HepG2 (cell line): ENCODE data around the gene ATP11C. TPM values are rescaled to one million over a fixed set of nuclear protein-coding genes. Genes with fewer than 3 reads are reported as not detected.

Experiments
- ATAC-seq: fragments of 200-7000 bp; cut with Tn5 transposase; 3 replicates; pipeline ENCODE4 v1.9.1; 2020; ENCODE audit warnings: mild to moderate bottlenecking, moderate library complexity
- BruUV-seq: library from RNA; stranded (reverse); fragments of 400-500 nt; replicated peaks from 2 replicates; lab custom pipeline; 2021; lab: Mats Ljungman, UMichigan
- CTCF ChIA-PET: fragments of 300-600 bp; formaldehyde crosslinking; extraction: SDS; loops from one replicate; lab custom pipeline; 2021; ENCODE audit warnings: low total read pairs, inconsistent platforms, low intra/inter-chr PET ratio; lab: Yijun Ruan, JAX
- POLR2A ChIA-PET: fragments of 350-600 bp; sonication (Branson Sonifier 250); formaldehyde crosslinking; loops from one replicate; lab custom pipeline; 2020; ENCODE audit warnings: antibody characterized with exemption, inconsistent platforms; lab: Yijun Ruan, JAX
- DNase-seq: peaks from one replicate; pipeline ENCODE4 v3.0.0-alpha.2; 2015; ENCODE audit warnings: low spot score
- FAIRE-seq: peaks from 3 replicates; lab custom pipeline; 2011; peaks lifted over from hg19 to GRCh38; lab: Jason Lieb, UNC
- H2AFZ ChIP-seq: one replicate; pipeline ENCODE4 v1.6.1; 2011; ENCODE audit warnings: low read length, inconsistent platforms
- H3K27ac ChIP-seq: fragments of 300-600 bp; 3 replicates; pipeline ENCODE4 v1.8.0; 2011; ENCODE audit warnings: mixed run types, mild to moderate bottlenecking, mixed read lengths, low read length, inconsistent platforms; ENCODE audit not compliant: insufficient read depth; ENCODE audit errors: extremely low read length
- H3K27me3 ChIP-seq, 2 experiments: fragments of 200-600 bp in 1 of 2; 2 replicates in 1 of 2; 3 replicates in 1 of 2; pipeline versions ENCODE4 v1.6.0 to v1.8.0; 2011; ENCODE audit warnings: low read length in 2 of 2, mild to moderate bottlenecking in 2 of 2, moderate library complexity in 2 of 2, inconsistent platforms in 1 of 2; ENCODE audit not compliant: insufficient read depth in 2 of 2, control insufficient read depth in 1 of 2
- H3K36me3 ChIP-seq, 2 experiments: fragments of 200-600 bp in 1 of 2; replicated peaks in 1 of 2; 2 replicates in 1 of 2; 3 replicates in 1 of 2; pipeline versions ENCODE4 v1.5.1 to v1.8.0; 2011; ENCODE audit warnings: low read length in 2 of 2, inconsistent platforms in 1 of 2; ENCODE audit not compliant: insufficient read depth in 2 of 2, control insufficient read depth in 1 of 2
- H3K4me1 ChIP-seq: 2 replicates; pipeline ENCODE4 v1.5.1; 2012; ENCODE audit warnings: low read length, inconsistent platforms; ENCODE audit not compliant: insufficient read depth
- H3K4me2 ChIP-seq: 2 replicates; pipeline ENCODE4 v1.6.0; 2011; ENCODE audit warnings: low read depth, low read length, inconsistent platforms
- H3K4me3 ChIP-seq, 3 experiments: fragments of 200-600 bp in 1 of 3; sonication (generic), shearing (Covaris generic) in 1 of 3; replicated peaks in 1 of 3; 2 replicates each; pipeline ENCODE4 v1.5.1; 2011 to 2016; ENCODE audit warnings: low read length in 3 of 3, inconsistent platforms in 2 of 3, low read depth in 2 of 3, mild to moderate bottlenecking in 2 of 3, control low read depth in 1 of 3, mixed read lengths in 1 of 3; ENCODE audit not compliant: insufficient read depth in 1 of 3
- H3K79me2 ChIP-seq: one replicate; pipeline ENCODE4 v1.6.1; 2011; ENCODE audit warnings: low read length, inconsistent platforms; ENCODE audit not compliant: insufficient read depth
- H3K9ac ChIP-seq: 2 replicates; pipeline ENCODE4 v1.6.0; 2011; ENCODE audit warnings: mild to moderate bottlenecking, low read depth, low read length, inconsistent platforms; ENCODE audit not compliant: insufficient read depth
- H3K9me3 ChIP-seq: 2 replicates; pipeline ENCODE4 v1.5.1; 2012; ENCODE audit warnings: mild to moderate bottlenecking, low read length
- H4K20me1 ChIP-seq: 2 replicates; pipeline ENCODE4 v1.6.0; 2011; ENCODE audit warnings: inconsistent platforms, mild to moderate bottlenecking, low read length, moderate library complexity; ENCODE audit not compliant: insufficient read depth
- HNRNPLL ChIP-seq: fragments of 200-400 bp; formaldehyde crosslinking; IDR thresholded peaks from 2 replicates; pipeline ENCODE4 v1.6.1; 2017; ENCODE audit warnings: mild to moderate bottlenecking, low read depth, low read length; ENCODE audit not compliant: poor library complexity, severe bottlenecking
- MTA1 ChIP-seq: sonication (generic); formaldehyde crosslinking; IDR thresholded peaks from 2 replicates; pipeline ENCODE4 v1.4.0; 2020; ENCODE audit warnings: missing genetic modification reagents, mild to moderate bottlenecking, borderline replicate concordance
- PPARG ChIP-seq: conservative IDR thresholded peaks from 2 replicates; pipeline ENCODE4 v1.6.1; 2016; ENCODE audit warnings: missing biosample characterization, missing genetic modification reagents
- U2AF2 ChIP-seq: fragments of 200-400 bp; formaldehyde crosslinking; IDR thresholded peaks from 2 replicates; pipeline ENCODE4 v1.6.1; 2017; ENCODE audit warnings: low read depth, mild to moderate bottlenecking, low read length
- ZFY ChIP-seq: sonication (generic); formaldehyde crosslinking; IDR thresholded peaks from 2 replicates; pipeline ENCODE4 v1.4.0; 2020; ENCODE audit warnings: missing genetic modification reagents
- WGBS: methylation state at CpG from one replicate; pipeline ENCODE4 v1.1.6; 2017; ENCODE audit warnings: low lambda C conversion rate; 5-methylcytosine and 5-hydroxymethylcytosine counted together
- in situ Hi-C: cut with HindIII; loops from 2 replicates; pipeline ENCODE4 v1.10.0; 2017; ENCODE audit warnings: low pct_unique_long_range_greater_than_20kb; ENCODE audit not compliant: extremely low pct_ligation_motif_present
- intact Hi-C: fragments of 100-400 bp; cut with micrococcal nuclease; formaldehyde crosslinking; loops from one replicate; pipeline ENCODE4 v1.10.0; 2022; ENCODE audit not compliant: unreplicated experiment
- polyA plus RNA-seq, 8 experiments: library from polyadenylated mRNA; depleted of rRNA in 3 of 8; stranded (reverse) in 7 of 8; unstranded in 1 of 8; fragments of >200 nt; fragmentation: Illumina TruSeq in 4 of 8; extraction: Trizol in 4 of 8; gene quantifications; 2 replicates each; pipeline versions ENCODE4 v1.2.1 to v1.2.3, GENCODE V29; 2011 to 2016; ENCODE audit warnings: low read depth in 4 of 8, missing spikeins in 1 of 8, mixed read lengths in 1 of 8; ENCODE audit not compliant: insufficient read depth in 1 of 8
- total RNA-seq, 5 experiments: library from RNA; depleted of rRNA; stranded (reverse); fragments of >200 nt; fragmentation: Illumina TruSeq; extraction: Trizol; gene quantifications; 2 replicates each; pipeline ENCODE4 v1.2.3, GENCODE V29; 2016; ENCODE audit warnings: low read depth in 1 of 5
- TF ChIP-seq, protein P1 (sequence below): sonication (generic); formaldehyde crosslinking; IDR thresholded peaks from 2 replicates; pipeline ENCODE4 v1.5.0; 2020; ENCODE audit warnings: mild to moderate bottlenecking, missing genetic modification reagents, borderline replicate concordance
- TF ChIP-seq, protein P2 (sequence below): sonication (generic); formaldehyde crosslinking; IDR thresholded peaks from 2 replicates; pipeline ENCODE4 v1.5.1; 2020; ENCODE audit warnings: mild to moderate bottlenecking, missing genetic modification reagents, moderate library complexity
- TF ChIP-seq, protein P3 (sequence below): sonication (generic); formaldehyde crosslinking; IDR thresholded peaks from 2 replicates; pipeline ENCODE4 v1.4.0; 2020; ENCODE audit warnings: missing genetic modification reagents

Gene ATP11C
- total and polyA plus RNA-seq, 2 of the 13 experiments (the other 11 are each of a cell fraction or from before 2014, with no cell fraction given) = 8.5 to 16.9 TPM

DNA sequence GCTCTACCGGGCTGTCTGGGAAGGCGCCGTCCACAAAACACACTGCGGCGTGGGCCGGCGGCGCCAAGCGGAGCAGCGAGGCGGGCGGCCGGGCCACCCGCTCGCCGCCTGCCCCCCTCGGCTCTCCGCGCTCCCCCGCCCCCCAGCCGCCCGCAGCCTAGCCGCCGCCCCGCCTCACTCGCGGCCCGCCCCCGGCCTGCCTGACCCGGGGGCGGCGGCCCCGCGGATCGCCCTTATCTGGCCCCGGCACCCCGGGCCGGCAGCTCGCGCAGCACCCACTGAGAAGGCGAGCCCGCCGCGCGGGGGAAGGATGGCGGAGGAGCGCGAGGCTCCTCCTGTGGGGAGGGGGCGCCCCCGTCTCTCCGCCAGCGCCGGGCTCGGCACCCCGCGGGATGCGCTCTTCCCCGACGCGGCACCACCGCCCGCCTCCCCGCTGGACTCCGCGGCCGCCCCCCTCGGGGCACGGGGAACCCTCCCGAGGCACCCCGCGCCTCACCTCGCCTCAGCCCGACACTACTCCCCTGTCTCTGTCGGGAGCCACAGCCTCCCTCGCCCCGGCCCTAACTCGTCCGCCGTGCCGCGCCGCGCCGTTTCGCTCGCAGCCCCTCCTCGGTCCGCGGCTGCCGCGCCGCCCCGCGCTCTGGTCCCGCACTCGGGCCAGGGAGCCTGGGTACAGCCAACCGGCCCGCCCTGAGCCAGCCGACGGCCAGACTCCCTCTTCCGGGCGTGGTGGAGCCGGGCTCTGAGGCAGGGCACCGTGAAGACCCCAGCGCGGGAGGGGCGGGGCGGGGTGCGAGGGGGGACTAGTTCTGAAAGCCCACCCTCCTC is 566 bp downstream of the ATP11C start:
- FAIRE-seq (no peak), ATAC-seq (peak; percentile 72), DNase-seq (no peak)
- Histone ChIP-seq H3K9me3 (no peaks in the 10 kb centered on the region), H3K79me2 (peaks cover 36% of the 10 kb centered on the region), H3K27ac (peak overlapping the region; percentile 93), H3K9ac (peak overlapping the region; percentile 71), H4K20me1 (no peaks in the 10 kb centered on the region), H3K27me3 (no peaks in the 10 kb centered on the region; a peak in 1 of 5 replicates), H3K4me3 (peak overlapping the region; percentile 72 to 83 (median 76); a peak in 4 of 6 replicates), H3K36me3 (no peaks in the 10 kb centered on the region), H3K4me2 (peak overlapping the region; percentile 53), H3K4me1 (peaks cover 22% of the 10 kb centered on the region), H2AFZ (no peak overlapping the region)
- no CpG with 5 or more reads among the region's 109 CpGs for WGBS
- intact Hi-C loops (loop anchor here (5.0 kb wide), 1 partner anchor 135 kb away; no protein-coding TSS in a partner anchor), in situ Hi-C loops (no loop called here)
- CTCF ChIA-PET = no interaction called here
- no TSS peak for BruUV-seq
- POLR2A ChIA-PET = interaction anchor here (0.8 to 0.9 kb wide), 3 partner anchors 11 to 26 kb away, joined by 3 to 4 read pairs (median 3); no protein-coding TSS in a partner anchor
- TF ChIP-seq, protein P1, sequence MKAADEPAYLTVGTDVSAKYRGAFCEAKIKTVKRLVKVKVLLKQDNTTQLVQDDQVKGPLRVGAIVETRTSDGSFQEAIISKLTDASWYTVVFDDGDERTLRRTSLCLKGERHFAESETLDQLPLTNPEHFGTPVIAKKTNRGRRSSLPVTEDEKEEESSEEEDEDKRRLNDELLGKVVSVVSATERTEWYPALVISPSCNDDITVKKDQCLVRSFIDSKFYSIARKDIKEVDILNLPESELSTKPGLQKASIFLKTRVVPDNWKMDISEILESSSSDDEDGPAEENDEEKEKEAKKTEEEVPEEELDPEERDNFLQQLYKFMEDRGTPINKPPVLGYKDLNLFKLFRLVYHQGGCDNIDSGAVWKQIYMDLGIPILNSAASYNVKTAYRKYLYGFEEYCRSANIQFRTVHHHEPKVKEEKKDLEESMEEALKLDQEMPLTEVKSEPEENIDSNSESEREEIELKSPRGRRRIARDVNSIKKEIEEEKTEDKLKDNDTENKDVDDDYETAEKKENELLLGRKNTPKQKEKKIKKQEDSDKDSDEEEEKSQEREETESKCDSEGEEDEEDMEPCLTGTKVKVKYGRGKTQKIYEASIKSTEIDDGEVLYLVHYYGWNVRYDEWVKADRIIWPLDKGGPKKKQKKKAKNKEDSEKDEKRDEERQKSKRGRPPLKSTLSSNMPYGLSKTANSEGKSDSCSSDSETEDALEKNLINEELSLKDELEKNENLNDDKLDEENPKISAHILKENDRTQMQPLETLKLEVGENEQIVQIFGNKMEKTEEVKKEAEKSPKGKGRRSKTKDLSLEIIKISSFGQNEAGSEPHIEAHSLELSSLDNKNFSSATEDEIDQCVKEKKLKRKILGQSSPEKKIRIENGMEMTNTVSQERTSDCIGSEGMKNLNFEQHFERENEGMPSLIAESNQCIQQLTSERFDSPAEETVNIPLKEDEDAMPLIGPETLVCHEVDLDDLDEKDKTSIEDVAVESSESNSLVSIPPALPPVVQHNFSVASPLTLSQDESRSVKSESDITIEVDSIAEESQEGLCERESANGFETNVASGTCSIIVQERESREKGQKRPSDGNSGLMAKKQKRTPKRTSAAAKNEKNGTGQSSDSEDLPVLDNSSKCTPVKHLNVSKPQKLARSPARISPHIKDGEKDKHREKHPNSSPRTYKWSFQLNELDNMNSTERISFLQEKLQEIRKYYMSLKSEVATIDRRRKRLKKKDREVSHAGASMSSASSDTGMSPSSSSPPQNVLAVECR (CRISPR knock-in tag) = 0 out of 2 replicates have a peak, but pooled peaks have one; percentile 47
- TF ChIP-seq, protein P2, sequence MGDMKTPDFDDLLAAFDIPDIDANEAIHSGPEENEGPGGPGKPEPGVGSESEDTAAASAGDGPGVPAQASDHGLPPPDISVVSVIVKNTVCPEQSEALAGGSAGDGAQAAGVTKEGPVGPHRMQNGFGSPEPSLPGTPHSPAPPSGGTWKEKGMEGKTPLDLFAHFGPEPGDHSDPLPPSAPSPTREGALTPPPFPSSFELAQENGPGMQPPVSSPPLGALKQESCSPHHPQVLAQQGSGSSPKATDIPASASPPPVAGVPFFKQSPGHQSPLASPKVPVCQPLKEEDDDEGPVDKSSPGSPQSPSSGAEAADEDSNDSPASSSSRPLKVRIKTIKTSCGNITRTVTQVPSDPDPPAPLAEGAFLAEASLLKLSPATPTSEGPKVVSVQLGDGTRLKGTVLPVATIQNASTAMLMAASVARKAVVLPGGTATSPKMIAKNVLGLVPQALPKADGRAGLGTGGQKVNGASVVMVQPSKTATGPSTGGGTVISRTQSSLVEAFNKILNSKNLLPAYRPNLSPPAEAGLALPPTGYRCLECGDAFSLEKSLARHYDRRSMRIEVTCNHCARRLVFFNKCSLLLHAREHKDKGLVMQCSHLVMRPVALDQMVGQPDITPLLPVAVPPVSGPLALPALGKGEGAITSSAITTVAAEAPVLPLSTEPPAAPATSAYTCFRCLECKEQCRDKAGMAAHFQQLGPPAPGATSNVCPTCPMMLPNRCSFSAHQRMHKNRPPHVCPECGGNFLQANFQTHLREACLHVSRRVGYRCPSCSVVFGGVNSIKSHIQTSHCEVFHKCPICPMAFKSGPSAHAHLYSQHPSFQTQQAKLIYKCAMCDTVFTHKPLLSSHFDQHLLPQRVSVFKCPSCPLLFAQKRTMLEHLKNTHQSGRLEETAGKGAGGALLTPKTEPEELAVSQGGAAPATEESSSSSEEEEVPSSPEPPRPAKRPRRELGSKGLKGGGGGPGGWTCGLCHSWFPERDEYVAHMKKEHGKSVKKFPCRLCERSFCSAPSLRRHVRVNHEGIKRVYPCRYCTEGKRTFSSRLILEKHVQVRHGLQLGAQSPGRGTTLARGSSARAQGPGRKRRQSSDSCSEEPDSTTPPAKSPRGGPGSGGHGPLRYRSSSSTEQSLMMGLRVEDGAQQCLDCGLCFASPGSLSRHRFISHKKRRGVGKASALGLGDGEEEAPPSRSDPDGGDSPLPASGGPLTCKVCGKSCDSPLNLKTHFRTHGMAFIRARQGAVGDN = peak; percentile 44
- TF ChIP-seq PPARG (CRISPR knock-in tag) = no peak
- TF ChIP-seq U2AF2 = no peak
- TF ChIP-seq HNRNPLL = peak; percentile 4
- no peak for TF ChIP-seq MTA1 (CRISPR knock-in tag)
- TF ChIP-seq ZFY (CRISPR knock-in tag) = peak; percentile 19; the same call in 1 of the 2 replicates
- TF ChIP-seq, protein P3, sequence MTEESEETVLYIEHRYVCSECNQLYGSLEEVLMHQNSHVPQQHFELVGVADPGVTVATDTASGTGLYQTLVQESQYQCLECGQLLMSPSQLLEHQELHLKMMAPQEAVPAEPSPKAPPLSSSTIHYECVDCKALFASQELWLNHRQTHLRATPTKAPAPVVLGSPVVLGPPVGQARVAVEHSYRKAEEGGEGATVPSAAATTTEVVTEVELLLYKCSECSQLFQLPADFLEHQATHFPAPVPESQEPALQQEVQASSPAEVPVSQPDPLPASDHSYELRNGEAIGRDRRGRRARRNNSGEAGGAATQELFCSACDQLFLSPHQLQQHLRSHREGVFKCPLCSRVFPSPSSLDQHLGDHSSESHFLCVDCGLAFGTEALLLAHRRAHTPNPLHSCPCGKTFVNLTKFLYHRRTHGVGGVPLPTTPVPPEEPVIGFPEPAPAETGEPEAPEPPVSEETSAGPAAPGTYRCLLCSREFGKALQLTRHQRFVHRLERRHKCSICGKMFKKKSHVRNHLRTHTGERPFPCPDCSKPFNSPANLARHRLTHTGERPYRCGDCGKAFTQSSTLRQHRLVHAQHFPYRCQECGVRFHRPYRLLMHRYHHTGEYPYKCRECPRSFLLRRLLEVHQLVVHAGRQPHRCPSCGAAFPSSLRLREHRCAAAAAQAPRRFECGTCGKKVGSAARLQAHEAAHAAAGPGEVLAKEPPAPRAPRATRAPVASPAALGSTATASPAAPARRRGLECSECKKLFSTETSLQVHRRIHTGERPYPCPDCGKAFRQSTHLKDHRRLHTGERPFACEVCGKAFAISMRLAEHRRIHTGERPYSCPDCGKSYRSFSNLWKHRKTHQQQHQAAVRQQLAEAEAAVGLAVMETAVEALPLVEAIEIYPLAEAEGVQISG (CRISPR knock-in tag) = 0 out of 2 replicates have a peak, but pooled peaks have one; percentile 5
